ENCODE results near the gene ZNRF3.
"Not testable (repeated sequence)": the region's sequence is repeated elsewhere in the genome, so short reads cannot be mapped to it uniquely, and the experiment has no call there.

The ZNRF3 gene

GRCh38 chr22:29037340-29037932 is 154.1 kb downstream of the ZNRF3 start:
- Histone ChIP-seq H3K4me1 (ENCODE audit: control insufficient read depth, insufficient read depth, low read length, unreplicated experiment) (peaks cover 19% of the 10 kb centered on the region), H3K27ac (ENCODE audit: low read depth, low read length) (no peak overlapping the region)

GRCh38 chr22:29039148-29039547 is 155.8 kb downstream of the ZNRF3 start:
- H3K4me1 ChIP-seq (ENCODE audit: control insufficient read depth, insufficient read depth, low read length, unreplicated experiment), result peaks cover 25% of the 10 kb centered on the region
- no peak overlapping the region for H2AFZ ChIP-seq (ENCODE audit: low read length, unreplicated experiment)
- H3K27me3 ChIP-seq (ENCODE audit: insufficient read depth, low read length), result no peaks in the 10 kb centered on the region
- H3K79me2 ChIP-seq (ENCODE audit: control insufficient read depth, insufficient read depth, low read length, unreplicated experiment), result peaks cover 2% of the 10 kb centered on the region
- no peak overlapping the region for H3K27ac ChIP-seq (ENCODE audit: low read depth, low read length)
- no peak overlapping the region for H3K4me3 ChIP-seq (ENCODE audit: low read depth, low read length)
- H3K36me3 ChIP-seq (ENCODE audit: insufficient read depth, low read length), result no peaks in the 10 kb centered on the region

More at GRCh38 chr22:29037340-29037932, 154.1 kb downstream of the ZNRF3 start:
- H2AFZ ChIP-seq (ENCODE audit: low read length, unreplicated experiment), result no peak overlapping the region
- no peaks in the 10 kb centered on the region for H3K36me3 ChIP-seq (ENCODE audit: insufficient read depth, low read length)
- H3K4me3 ChIP-seq (ENCODE audit: low read depth, low read length), result no peak overlapping the region
- H3K27me3 ChIP-seq (ENCODE audit: insufficient read depth, low read length), result no peaks in the 10 kb centered on the region
- H3K79me2 ChIP-seq (ENCODE audit: control insufficient read depth, insufficient read depth, low read length, unreplicated experiment), result peaks cover 3% of the 10 kb centered on the region

- not testable (repeated sequence) for H2AFZ ChIP-seq (ENCODE audit: low read length, unreplicated experiment); H3K27ac ChIP-seq (ENCODE audit: low read depth, low read length); H3K27me3 ChIP-seq (ENCODE audit: insufficient read depth, low read length); H3K36me3 ChIP-seq (ENCODE audit: insufficient read depth, low read length); H3K79me2 ChIP-seq (ENCODE audit: control insufficient read depth, insufficient read depth, low read length, unreplicated experiment); H3K4me3 ChIP-seq (ENCODE audit: low read depth, low read length)
- peaks cover 29% of the 10 kb centered on the region for H3K4me1 ChIP-seq (ENCODE audit: control insufficient read depth, insufficient read depth, low read length, unreplicated experiment)
Measured at GRCh38 chr22:29039684-29040083, 156.3 kb downstream of the ZNRF3 start.

GRCh38 chr22:29040385-29041275 is 157.3 kb downstream of the ZNRF3 start:
- Histone ChIP-seq H3K36me3 (ENCODE audit: insufficient read depth, low read length) (no peaks in the 10 kb centered on the region), H3K27ac (ENCODE audit: low read depth, low read length) (peak overlapping the region; percentile 68), H3K4me3 (ENCODE audit: low read depth, low read length) (no peak overlapping the region), H3K4me1 (ENCODE audit: control insufficient read depth, insufficient read depth, low read length, unreplicated experiment) (peaks cover 34% of the 10 kb centered on the region), H3K27me3 (ENCODE audit: insufficient read depth, low read length) (no peaks in the 10 kb centered on the region), H3K79me2 (ENCODE audit: control insufficient read depth, insufficient read depth, low read length, unreplicated experiment) (no peaks in the 10 kb centered on the region), H2AFZ (ENCODE audit: low read length, unreplicated experiment) (no peak overlapping the region)

GRCh38 chr22:29041408-29041807 is 158.0 kb downstream of the ZNRF3 start:
- peaks cover 34% of the 10 kb centered on the region for H3K4me1 ChIP-seq (ENCODE audit: control insufficient read depth, insufficient read depth, low read length, unreplicated experiment)
- peak overlapping the region; percentile 68 for H3K27ac ChIP-seq (ENCODE audit: low read depth, low read length)
- H3K27me3 ChIP-seq (ENCODE audit: insufficient read depth, low read length), result no peaks in the 10 kb centered on the region
- H3K4me3 ChIP-seq (ENCODE audit: low read depth, low read length), result no peak overlapping the region
- H2AFZ ChIP-seq (ENCODE audit: low read length, unreplicated experiment), result no peak overlapping the region
- H3K36me3 ChIP-seq (ENCODE audit: insufficient read depth, low read length), result no peaks in the 10 kb centered on the region
- H3K79me2 ChIP-seq (ENCODE audit: control insufficient read depth, insufficient read depth, low read length, unreplicated experiment), result no peaks in the 10 kb centered on the region

- Histone ChIP-seq H3K27ac (ENCODE audit: low read depth, low read length) (peak overlapping the region; percentile 86), H3K4me3 (ENCODE audit: low read depth, low read length) (peak overlapping the region; percentile 58), H3K27me3 (ENCODE audit: insufficient read depth, low read length) (no peaks in the 10 kb centered on the region), H3K36me3 (ENCODE audit: insufficient read depth, low read length) (no peaks in the 10 kb centered on the region), H3K4me1 (ENCODE audit: control insufficient read depth, insufficient read depth, low read length, unreplicated experiment) (peaks cover 34% of the 10 kb centered on the region), H3K79me2 (ENCODE audit: control insufficient read depth, insufficient read depth, low read length, unreplicated experiment) (no peaks in the 10 kb centered on the region), H2AFZ (ENCODE audit: low read length, unreplicated experiment) (no peak overlapping the region)
Measured at GRCh38 chr22:29043906-29044575, 160.7 kb downstream of the ZNRF3 start.

GRCh38 chr22:29044657-29045176 is 161.3 kb downstream of the ZNRF3 start:
- Histone ChIP-seq H3K36me3 (ENCODE audit: insufficient read depth, low read length) (no peaks in the 10 kb centered on the region), H3K79me2 (ENCODE audit: control insufficient read depth, insufficient read depth, low read length, unreplicated experiment) (no peaks in the 10 kb centered on the region), H3K4me3 (ENCODE audit: low read depth, low read length) (peak overlapping the region; percentile 58), H3K27ac (ENCODE audit: low read depth, low read length) (peak overlapping the region; percentile 86), H3K27me3 (ENCODE audit: insufficient read depth, low read length) (no peaks in the 10 kb centered on the region), H2AFZ (ENCODE audit: low read length, unreplicated experiment) (no peak overlapping the region), H3K4me1 (ENCODE audit: control insufficient read depth, insufficient read depth, low read length, unreplicated experiment) (peaks cover 34% of the 10 kb centered on the region)

- H3K27me3 ChIP-seq (ENCODE audit: insufficient read depth, low read length), result no peaks in the 10 kb centered on the region
- no peak overlapping the region for H2AFZ ChIP-seq (ENCODE audit: low read length, unreplicated experiment)
- peaks cover 10% of the 10 kb centered on the region for H3K4me1 ChIP-seq (ENCODE audit: control insufficient read depth, insufficient read depth, low read length, unreplicated experiment)
- H3K79me2 ChIP-seq (ENCODE audit: control insufficient read depth, insufficient read depth, low read length, unreplicated experiment), result no peaks in the 10 kb centered on the region
- no peak overlapping the region for H3K27ac ChIP-seq (ENCODE audit: low read depth, low read length)
- no peak overlapping the region for H3K4me3 ChIP-seq (ENCODE audit: low read depth, low read length)
- no peaks in the 10 kb centered on the region for H3K36me3 ChIP-seq (ENCODE audit: insufficient read depth, low read length)
Measured at GRCh38 chr22:29048822-29049654, 165.7 kb downstream of the ZNRF3 start.

GRCh38 chr22:29049655-29050263 is 166.4 kb downstream of the ZNRF3 start:
- peaks cover 5% of the 10 kb centered on the region for H3K4me1 ChIP-seq (ENCODE audit: control insufficient read depth, insufficient read depth, low read length, unreplicated experiment)
- H2AFZ ChIP-seq (ENCODE audit: low read length, unreplicated experiment), result no peak overlapping the region
- no peaks in the 10 kb centered on the region for H3K79me2 ChIP-seq (ENCODE audit: control insufficient read depth, insufficient read depth, low read length, unreplicated experiment)
- no peak overlapping the region for H3K4me3 ChIP-seq (ENCODE audit: low read depth, low read length)
- no peaks in the 10 kb centered on the region for H3K36me3 ChIP-seq (ENCODE audit: insufficient read depth, low read length)
- H3K27ac ChIP-seq (ENCODE audit: low read depth, low read length), result no peak overlapping the region
- no peaks in the 10 kb centered on the region for H3K27me3 ChIP-seq (ENCODE audit: insufficient read depth, low read length)

GRCh38 chr22:29050457-29050856 is 167.1 kb downstream of the ZNRF3 start:
- H3K4me1 ChIP-seq (ENCODE audit: control insufficient read depth, insufficient read depth, low read length, unreplicated experiment), result no peaks in the 10 kb centered on the region
- no peak overlapping the region for H3K4me3 ChIP-seq (ENCODE audit: low read depth, low read length)
- H3K27me3 ChIP-seq (ENCODE audit: insufficient read depth, low read length), result no peaks in the 10 kb centered on the region
- no peak overlapping the region for H2AFZ ChIP-seq (ENCODE audit: low read length, unreplicated experiment)
- H3K27ac ChIP-seq (ENCODE audit: low read depth, low read length), result no peak overlapping the region
- H3K36me3 ChIP-seq (ENCODE audit: insufficient read depth, low read length), result no peaks in the 10 kb centered on the region
- H3K79me2 ChIP-seq (ENCODE audit: control insufficient read depth, insufficient read depth, low read length, unreplicated experiment), result no peaks in the 10 kb centered on the region

Data from ACC112 (cell line).